Glomerular visceral epithelial cell (primary cell): ENCODE measurements around the gene APBA3.
A peak's percentile ranks its signal among the peaks of the same experiment; 100 is the strongest.

ENCODE experiments used
- DNase-seq: peaks from one replicate; pipeline ENCODE4 v3.0.0-alpha.2; 2016; ENCODE audit errors: extremely low spot score

Gene APBA3

DNA sequence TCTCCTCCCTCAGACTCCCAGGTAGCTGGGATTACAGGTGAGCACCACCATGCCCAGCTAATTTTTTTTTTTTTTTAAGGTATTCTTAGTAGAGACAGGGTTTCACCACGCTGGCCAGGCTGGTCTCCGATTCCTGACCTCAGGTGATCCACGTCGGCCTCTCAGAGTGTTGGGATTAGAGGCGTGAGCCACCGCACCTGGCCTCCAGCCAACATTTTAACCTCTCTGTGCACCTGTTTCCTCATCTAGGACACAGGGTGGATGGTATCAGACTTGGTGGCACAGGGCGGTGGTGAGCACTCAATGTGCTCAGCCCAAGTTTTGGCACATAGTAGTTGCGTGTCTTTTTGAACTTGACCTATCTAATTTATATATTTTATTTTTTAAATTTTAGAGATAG lies 12.5 kb downstream of the APBA3 start:
- DNase-seq, result no peak

DNA sequence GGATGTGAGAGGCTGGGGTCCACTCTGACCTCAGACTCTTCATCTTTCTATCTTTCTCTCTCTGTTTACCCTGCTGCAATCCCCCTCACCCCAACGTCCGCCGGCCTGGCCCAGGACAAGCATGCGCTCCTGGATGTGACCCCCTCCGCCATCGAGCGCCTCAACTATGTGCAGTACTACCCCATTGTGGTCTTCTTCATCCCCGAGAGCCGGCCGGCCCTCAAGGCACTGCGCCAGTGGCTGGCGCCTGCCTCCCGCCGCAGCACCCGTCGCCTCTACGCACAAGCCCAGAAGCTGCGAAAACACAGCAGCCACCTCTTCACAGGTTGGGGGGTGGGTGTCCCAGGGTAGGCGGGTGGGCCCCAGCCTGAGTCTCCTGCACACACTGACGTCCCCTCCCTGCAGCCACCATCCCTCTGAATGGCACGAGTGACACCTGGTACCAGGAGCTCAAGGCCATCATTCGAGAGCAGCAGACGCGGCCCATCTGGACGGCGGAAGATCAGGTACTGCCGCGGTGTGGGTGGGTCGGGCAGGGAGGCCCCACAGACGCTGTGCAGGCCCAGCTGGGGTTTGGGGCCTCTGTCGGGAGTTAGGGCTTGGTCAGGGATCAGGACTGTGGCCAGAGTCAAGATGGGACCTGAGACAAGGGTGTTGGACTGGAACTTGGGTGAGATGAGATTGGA lies 15.0 kb downstream of the APBA3 start:
- DNase-seq, result no peak

DNA sequence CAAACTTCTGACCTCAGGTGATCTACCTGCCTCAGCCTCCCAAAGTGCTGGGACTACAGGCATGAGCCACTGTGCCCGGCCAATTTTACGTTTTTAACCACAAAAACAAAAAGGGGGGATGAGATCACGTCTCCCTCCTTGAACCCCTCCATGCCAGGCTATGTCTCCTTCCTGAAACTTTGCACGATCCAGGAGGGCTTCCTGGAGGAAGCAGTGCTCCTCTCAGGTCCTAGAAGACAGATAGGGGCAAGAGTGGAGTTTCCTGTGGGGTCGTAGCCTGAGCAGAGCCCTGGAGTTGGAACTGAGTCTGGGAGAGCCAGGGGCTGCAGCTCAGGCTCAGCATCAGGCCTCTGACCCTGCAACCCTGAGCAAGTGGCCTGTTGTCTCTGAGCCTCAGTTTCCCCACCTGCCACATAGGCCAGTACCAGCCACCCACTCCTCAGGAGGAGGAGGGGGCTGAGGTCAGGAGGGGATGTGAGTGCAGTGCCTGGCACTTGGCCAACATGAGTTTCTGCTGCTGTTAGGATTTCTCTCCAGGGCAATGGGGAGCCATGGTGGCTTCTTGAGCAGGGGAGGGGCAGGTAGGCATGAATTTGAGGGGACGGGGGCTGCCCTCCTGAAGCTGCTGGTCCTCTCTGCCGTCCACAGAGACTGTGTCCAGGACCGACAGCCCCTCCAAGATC lies 16.0 kb downstream of the APBA3 start:
- no peak for DNase-seq

DNA sequence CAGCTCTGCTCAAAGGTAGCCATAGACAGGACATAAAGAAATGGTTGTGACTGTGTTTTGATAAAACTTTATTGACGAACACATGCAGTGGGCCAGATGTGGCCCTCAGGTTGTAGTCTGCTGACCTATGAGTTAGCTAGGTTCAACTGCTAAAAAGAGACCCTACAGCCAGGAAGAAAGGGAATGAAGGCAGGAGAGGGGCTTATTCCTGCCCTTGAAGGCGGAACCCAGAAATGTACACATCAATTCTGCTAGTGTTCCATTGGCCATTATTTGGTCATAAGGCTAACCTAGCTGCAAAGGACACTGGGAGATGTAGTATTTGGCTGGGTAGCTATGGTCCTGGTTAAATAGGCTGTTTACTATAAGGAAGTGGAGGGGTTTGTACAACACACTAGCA lies 18.0 kb downstream of the APBA3 start:
- no peak for DNase-seq

DNA sequence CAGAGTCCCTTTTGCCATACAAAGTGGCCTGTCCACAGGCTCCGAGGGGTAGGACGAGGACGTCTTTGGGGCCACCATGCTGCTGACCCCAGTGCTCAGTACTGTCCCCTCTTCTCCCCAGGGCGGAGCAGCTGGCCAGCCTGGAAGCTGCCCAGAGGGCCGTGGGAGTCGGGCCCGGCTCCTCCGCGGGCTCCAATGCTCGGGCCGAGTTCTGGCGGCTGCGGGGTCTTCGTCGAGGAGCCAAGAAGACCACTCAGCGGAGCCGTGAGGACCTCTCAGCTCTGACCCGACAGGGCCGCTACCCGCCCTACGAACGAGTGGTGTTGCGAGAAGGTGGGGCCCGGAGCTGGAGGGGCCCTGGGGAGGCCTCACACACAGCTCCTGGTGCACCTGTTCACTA lies 21.1 kb downstream of the APBA3 start:
- no peak for DNase-seq

DNA sequence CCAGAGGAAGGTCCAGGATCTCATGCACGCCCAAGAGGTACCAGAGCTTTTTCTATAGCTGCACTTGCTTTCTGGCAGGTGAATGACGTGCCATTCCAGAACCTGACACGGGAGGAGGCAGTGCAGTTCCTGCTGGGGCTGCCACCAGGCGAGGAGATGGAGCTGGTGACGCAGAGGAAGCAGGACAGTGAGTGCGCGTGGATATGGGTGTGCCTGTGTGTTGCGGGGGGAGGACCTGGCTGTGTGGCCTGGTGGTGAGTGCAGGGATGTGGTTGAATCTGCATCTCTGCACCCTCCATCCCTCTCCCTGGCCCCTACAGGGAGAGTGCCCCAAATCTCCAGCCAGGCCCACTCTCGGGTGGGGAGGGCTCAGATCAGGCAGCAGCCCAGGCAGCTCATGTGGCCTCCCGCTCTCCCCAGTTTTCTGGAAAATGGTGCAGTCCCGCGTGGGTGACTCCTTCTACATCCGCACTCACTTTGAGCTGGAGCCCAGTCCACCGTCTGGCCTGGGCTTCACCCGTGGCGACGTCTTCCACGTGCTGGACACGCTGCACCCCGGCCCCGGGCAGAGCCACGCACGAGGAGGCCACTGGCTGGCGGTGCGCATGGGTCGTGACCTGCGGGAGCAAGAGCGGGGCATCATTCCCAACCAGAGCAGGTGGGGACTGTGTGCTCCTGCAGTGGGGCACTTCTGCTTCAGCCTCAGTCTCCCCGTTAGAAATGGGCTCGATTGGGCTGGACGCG lies 22.8 kb downstream of the APBA3 start:
- no peak for DNase-seq

DNA sequence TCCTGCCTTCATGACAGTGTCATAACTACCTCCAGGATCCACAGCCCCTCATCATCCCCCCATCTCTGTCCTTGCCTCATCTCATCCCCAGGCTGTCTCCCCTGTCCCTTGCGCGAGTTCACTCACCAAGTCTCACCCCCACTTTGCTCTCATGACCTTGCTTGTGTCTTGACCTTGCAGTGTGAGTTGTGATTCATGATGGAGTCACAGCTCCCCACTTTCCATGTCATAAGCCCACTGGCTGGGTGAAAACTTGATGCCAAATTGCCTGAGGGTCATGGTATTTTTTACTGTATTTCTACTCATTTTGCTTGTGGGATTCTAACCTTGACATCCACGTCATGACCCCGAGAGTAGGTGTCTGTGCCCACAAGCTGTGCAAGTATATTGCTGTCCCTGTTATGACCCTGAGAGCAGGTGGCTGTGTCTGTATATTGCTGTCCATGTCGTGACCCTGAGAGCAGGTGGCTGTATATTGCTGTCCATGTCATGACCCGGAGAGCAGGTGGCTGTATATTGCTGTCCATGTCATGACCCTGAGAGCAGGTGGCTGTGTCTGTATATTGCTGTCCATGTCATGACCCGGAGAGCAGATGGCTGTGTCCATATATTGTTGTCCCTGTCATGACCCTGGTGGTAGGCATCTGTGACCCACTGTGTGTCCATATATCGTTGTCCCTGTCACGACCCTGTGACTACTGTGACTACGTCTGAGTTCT lies 23.8 kb downstream of the APBA3 start:
- DNase-seq, result no peak

DNA sequence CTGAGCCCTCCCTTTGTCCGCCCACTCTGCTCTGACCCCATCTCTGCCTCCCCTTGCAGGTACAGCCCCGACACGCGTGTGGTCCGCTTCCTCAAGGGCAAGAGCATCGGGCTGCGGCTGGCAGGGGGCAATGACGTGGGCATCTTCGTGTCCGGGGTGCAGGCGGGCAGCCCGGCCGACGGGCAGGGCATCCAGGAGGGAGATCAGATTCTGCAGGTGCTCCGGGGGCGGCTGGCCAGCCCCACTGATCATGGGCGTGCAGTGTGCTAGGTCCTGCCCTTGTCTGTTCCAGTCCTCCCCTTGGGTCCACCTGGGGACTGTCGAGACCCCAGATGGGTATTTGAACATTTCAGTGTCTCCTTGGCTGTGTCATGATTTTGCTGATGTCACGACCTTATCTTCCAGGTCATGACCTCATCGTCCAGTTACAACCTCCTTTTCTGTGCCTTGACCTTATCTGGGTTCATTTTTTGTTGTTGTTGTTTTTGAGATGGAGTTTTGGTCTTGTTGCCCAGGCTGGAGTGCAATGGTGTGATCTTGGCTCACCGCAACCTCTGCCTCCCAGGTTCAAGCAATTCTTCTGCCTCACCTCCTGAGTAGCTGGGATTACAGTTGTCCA lies 25.3 kb downstream of the APBA3 start:
- DNase-seq, result no peak

DNA sequence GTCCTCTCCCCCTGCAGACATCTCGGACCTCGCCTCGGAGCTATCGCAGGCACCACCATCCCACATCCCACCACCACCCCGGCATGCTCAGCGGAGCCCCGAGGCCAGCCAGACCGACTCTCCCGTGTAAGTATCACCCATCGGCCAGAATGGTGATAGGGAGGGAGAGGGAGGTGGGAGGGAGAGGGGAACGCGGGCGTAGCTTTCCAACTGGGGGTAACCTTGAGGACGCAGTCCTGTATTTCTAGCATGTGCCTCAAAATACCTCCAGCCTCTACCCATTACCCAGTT lies 27.2 kb downstream of the APBA3 start:
- no peak for DNase-seq

DNA sequence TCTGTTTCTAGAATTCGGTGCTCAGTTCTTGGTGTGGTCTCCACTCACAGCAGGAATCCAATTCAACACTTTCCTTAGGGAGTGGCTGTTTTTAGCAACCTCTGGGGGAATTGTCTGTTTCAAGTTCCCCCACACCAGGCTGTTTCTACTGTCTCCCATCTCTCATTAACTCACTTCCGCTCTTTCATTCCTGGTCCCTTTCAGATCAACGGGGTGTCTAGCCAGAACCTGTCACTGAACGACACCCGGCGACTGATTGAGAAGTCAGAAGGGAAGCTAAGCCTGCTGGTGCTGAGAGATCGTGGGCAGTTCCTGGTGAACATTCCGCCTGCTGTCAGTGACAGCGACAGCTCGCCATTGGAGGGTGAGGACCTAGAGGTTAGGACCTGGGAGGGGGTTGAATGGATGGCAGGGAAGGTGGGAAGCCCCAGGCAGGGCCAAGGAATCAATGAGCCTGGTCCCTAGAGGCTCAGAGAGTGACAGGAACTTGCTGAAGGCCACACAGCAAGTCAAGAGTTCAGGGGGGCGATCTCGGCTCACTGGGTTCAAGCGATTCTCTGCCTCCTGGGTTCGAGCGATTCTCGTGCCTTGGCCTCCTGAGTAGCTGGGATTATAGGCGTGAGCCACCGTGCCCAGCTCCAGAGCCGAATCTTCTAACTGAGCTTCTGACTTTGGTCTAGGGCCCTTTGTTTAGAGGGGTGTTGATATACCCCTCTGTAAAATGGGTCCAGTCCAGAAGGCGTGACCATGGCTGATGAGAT lies 27.8 kb downstream of the APBA3 start:
- no peak for DNase-seq

DNA sequence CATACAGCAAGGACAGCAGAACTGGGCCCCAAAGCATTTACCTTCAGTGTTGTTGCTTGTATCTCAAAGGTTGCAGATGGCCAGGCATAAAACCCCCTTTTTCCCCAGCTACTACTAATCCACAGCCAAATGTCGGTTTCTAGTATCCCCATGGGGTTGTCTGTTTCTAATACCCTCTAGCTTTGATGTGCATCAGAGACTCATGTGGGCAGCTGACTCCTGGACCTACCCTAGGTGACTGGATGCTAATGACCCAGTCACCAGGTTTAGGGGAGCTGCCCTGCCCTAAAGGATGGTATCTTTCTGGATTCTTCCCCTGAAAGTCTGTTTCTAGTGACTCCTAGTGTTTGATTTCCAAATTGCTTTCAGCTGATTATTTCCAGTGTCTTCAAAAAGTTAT lies 29.4 kb downstream of the APBA3 start:
- DNase-seq, result no peak

DNA sequence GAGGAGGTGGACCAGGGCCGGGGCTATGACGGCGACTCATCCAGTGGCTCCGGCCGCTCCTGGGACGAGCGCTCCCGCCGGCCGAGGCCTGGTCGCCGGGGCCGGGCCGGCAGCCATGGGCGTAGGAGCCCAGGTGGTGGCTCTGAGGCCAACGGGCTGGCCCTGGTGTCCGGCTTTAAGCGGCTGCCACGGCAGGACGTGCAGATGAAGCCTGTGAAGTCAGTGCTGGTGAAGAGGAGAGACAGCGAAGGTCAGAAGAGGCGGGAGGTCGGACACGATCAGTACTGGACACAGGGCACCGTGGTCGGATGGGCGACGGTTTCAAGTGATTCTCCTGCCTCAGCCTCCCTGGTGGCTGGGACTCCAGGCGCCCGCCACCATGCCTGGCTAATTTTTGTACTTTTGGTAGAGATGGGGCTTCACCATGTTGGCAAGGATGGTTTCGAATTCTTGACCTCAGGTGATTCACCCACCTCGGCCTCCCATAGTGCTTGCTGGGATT lies 31.0 kb downstream of the APBA3 start:
- DNase-seq, result no peak

DNA sequence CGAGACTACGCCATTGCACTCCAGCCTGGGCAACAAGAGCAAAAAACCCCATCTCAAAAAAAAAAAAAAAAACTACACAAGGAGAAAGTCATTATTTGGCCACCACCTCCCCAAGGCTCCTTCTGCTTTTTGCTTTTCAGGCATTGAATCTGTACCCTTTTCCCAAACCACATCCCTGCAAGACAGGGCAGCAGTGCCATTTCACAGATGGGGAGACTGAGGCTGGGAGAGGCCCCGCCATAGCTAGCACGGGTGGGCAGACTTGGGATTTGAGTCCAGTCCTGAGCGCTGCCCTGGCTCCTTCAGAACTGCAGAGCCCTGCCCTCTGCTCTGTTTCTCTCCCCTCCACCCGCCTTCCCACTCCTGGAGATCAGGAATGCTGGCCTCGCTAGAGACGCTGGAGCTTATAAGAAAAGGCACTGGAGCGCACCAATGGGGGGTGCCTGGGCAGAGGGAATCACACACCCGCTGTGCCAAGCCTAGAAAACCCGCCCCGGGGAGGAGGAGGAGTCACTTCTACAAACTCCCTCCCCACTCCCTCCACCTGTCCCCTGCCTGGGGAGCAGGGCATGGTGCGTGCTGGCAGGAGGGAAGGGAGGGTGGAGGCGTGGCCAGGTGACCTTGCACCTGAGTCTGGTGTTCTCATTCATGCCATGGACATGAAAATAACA lies 35.7 kb downstream of the APBA3 start:
- peak; percentile 62 for DNase-seq

DNA sequence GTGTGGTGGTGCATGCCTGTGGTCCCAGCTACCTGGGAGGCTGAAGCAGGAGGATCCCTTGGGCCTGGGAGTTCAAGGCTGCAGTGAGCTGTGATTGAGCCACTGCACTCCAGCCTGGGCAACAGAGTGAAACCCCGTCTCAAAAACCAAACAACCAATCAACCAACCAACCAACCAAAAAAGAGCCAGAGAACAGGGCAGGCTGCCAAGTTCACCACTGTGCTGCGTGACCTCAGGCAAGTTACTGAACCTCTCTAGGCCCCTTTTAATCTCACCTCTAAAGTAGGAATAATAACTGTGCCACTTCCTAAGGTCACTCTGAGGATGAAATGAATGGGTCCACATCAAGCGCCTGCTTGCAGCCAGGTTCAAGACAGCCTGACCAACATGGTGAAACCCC lies 36.4 kb downstream of the APBA3 start:
- DNase-seq, result no peak

DNA sequence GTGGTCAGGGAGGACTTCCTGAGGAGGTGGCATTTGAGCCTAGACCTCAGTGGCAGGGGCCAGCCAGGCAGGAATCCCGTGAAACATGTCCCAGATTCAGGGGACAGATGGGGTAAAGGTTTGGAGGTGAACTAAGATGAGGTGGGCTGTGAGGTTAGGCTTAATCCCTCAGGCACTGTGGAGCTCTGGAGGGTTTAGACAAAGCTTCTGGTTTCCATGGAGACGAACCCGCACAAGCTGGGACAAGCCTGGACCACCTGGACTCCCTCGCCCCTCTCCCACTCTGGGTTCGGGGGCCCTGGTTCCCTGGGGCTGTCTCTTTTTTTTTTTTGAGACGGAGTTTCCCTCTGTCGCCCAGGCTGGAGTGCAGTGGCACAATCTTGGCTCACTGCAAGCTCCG lies 37.6 kb downstream of the APBA3 start:
- no peak for DNase-seq

DNA sequence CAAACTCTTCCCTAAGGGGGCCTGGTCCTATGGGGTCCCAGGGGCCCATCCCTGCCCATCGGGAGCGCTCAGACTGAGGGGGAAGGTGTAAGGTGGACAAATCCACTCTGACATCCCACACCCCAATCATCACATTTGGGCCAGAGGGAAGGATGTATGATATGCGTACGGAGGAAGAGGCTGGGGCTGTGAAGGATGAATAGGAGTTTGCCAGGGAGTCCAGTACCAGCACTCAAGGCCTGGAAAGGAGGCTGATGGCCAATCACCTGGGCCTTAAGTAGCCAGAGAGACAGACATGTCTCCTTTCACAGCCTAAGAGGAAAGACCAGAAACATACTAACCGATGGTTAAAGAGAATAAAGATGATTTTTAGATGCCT lies 38.4 kb downstream of the APBA3 start:
- no peak for DNase-seq

DNA sequence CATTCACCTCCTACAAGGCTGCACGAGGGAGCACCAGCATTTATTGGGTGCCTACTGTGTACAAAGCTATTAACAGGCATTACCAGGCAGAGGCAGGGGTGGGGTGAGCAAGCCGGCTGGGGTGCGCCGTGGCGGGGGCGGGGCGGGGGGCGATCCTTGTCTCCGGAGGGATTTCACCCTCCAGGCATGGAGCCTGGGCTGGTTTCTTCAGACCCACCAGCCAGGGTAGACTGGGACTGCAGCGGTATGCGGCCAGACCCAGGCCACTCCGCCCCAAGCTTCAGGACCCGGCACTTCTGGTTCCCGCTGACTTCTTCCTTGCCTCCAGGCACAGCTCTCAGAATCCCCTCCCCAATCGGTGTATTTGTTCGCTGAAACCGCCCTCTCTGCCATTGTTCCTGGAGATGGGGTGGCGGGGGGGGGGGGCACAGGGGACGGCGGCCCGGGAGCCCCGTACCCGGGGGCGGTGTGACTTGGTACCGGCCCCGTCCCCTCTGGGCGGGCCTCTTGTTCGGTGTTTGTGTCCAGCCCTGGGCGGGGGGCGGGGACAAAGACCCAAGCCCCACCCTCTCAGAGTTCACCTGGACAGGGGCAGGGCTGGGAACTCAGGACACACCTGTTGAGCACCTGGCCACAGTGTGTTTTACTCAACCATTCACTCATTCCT lies 38.9 kb downstream of the APBA3 start:
- DNase-seq, result no peak

DNA sequence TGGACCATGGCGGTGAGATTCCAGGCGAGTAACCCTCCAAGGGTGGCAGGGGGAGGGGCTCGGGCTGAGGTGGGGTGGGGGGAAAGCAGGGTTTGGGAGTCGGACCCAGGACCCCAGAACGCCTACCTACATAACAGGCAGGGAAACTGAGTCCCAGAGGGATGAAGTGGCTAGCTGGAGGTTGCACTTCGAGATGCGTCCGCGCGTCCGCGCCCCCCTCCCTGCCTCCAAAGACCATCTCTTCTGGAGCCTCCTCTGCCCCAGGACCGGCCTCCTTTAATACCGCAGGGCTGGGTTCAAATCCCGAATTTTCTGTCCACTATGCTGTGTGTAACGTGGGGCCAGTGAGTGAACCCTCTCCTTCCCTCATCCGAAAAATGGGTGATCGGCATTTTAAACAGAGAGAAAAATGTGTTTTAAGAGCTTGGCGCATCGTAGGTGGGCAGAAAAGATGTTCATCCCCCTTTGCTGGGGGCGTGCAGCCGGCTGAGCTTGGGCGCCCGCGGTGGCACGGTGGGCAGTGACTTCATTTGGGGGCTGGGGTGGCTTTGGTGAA lies 39.5 kb downstream of the APBA3 start:
- DNase-seq, result no peak

DNA sequence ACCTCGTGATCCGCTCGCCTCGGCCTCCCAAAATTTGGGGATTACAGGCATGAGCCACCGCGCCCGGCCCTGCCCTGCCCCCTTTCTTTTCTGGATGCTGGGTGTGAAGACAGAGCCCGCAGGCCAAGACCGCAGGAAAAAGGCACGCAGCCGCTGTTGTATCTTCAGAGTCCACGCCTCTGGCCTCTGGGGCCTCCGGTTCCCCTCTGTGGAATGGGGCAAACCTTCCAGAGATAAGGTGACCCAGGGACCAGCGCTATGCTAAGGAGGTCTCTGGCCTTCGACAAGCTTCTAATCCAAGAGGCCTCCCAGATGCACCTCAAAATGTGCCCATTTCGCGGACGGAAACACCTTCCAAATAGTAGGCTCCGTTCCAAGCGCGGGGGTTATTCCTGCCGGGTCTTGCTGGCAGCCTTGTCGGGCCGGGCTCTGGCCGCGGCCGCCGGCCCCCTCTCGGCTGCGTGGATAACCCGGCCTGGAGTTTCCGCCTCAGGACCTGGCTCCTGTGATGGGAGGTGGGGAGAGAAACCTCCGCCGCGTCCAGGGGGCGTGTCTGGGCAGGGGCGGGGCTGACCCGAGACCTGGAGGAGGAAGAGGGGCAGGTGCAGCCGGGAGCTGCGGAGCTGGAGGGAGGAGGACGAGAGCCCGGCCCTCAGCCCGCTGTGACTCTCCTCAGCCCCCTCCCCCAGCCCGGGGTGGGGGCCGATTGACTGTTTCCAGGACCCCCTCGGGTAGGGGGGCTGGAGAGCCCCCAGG lies 40.2 kb downstream of the APBA3 start:
- DNase-seq, result peak; percentile 86
